GM12891 (cell line): ENCODE results near the gene SHISA6.

ENCODE experiments used
- POLR2A ChIP-seq: IDR thresholded peaks from 2 replicates; pipeline ENCODE4 v1.6.1; 2011; ENCODE audit warnings: low read depth, low read length, control low read depth
- POLR2AphosphoS5 ChIP-seq: IDR thresholded peaks from 2 replicates; pipeline ENCODE4 v1.6.1; 2011; ENCODE audit warnings: low read depth, low read length, control low read depth

DNA sequence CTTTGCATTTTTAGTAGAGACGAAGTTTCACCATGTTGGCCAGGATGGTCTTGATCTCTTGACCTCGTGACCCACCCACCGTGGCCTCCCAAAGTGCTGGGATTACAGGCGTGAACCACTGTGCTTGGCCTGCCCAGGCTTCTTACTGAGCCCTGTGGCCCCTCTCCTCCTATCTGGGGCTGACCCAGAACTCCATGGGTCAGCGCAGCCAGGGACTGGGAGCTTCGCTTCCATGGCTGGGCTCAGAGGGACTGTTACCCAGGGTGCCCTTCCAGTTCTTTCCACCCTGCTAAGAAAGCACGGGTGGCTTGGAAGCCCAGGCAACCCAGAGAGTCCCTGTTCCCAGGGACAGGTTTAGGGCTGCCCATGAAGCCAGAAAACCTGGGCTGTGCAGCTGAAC, 28.2 kb downstream of the SHISA6 start:
- TF ChIP-seq POLR2A (no peak), POLR2AphosphoS5 (no peak)
